Neural cell (in vitro differentiated cells): Measurements from ENCODE around the gene HIVEP3. TPM values are rescaled to one million over a fixed set of nuclear protein-coding genes. Genes with fewer than 3 reads are reported as not detected.

Experiments used
- H2AFZ ChIP-seq: fragments of 200-600, 300-800 bp; sonication (generic), shearing (Covaris generic); 2 replicates; pipeline ENCODE4 v1.6.0; 2014; ENCODE audit warnings: low read depth, mild to moderate bottlenecking, antibody characterized with exemption, low read length, moderate library complexity
- H3F3A ChIP-seq: fragments of 200-600 bp; shearing (Covaris generic); 2 replicates; pipeline ENCODE4 v1.6.1; 2016; ENCODE audit warnings: mild to moderate bottlenecking, moderate library complexity, mixed read lengths, antibody characterized with exemption, low read length; ENCODE audit not compliant: insufficient read depth, poor library complexity, severe bottlenecking
- H3K27ac ChIP-seq: fragments of 200-600, 300-800 bp; sonication (generic), shearing (Covaris generic); 2 replicates; pipeline ENCODE4 v1.5.1; 2014; ENCODE audit warnings: mild to moderate bottlenecking, low read length, moderate library complexity
- H3K27me3 ChIP-seq: fragments of 300-800, 200-600 bp; sonication (generic), shearing (Covaris generic); 2 replicates; pipeline ENCODE4 v1.6.0; 2014; ENCODE audit warnings: mild to moderate bottlenecking, low read depth, low read length, moderate library complexity; ENCODE audit not compliant: insufficient read depth
- H3K36me3 ChIP-seq: fragments of 300-800, 200-600 bp; sonication (generic), shearing (Covaris generic); 2 replicates; pipeline ENCODE4 v1.5.1; 2014; ENCODE audit warnings: mild to moderate bottlenecking, antibody characterized with exemption, low read length, moderate library complexity; ENCODE audit not compliant: insufficient read depth
- H3K4me2 ChIP-seq: fragments of 300-800, 200-600 bp; sonication (generic), shearing (Covaris generic); 2 replicates; pipeline ENCODE4 v1.6.0; 2014; ENCODE audit warnings: mild to moderate bottlenecking, low read length
- H3K4me3 ChIP-seq: fragments of 300-800, 200-600 bp; sonication (generic), shearing (Covaris generic); 2 replicates; pipeline ENCODE4 v1.5.1; 2014; ENCODE audit warnings: mild to moderate bottlenecking, low read length, moderate library complexity
- H3K79me2 ChIP-seq: fragments of 200-600 bp; shearing (Covaris generic); replicated peaks from 2 replicates; pipeline ENCODE4 v1.6.0; 2014; ENCODE audit warnings: mild to moderate bottlenecking, low read length, moderate library complexity; ENCODE audit not compliant: insufficient read depth
- H3K9ac ChIP-seq: fragments of 300-800, 200-600 bp; sonication (generic), shearing (Covaris generic); 2 replicates; pipeline ENCODE4 v1.6.1; 2016; ENCODE audit warnings: mild to moderate bottlenecking, low read length, mixed read lengths
- H3K9me2 ChIP-seq: fragments of 200-600 bp; shearing (Covaris generic); 2 replicates; pipeline ENCODE4 v1.6.1; 2016; ENCODE audit warnings: mild to moderate bottlenecking, low read length, mixed read lengths; ENCODE audit not compliant: insufficient read depth
- H3K9me3 ChIP-seq: fragments of 200-600, 300-800 bp; sonication (generic), shearing (Covaris generic); 2 replicates; pipeline ENCODE4 v1.6.1; 2016; ENCODE audit warnings: mild to moderate bottlenecking, mixed run types, low read length, moderate library complexity, mixed read lengths
- H4K20me1 ChIP-seq: fragments of 200-600 bp; shearing (Covaris generic); 2 replicates; pipeline ENCODE4 v1.6.1; 2016; ENCODE audit warnings: mild to moderate bottlenecking, mixed run types; ENCODE audit not compliant: insufficient read depth
- CTCF ChIP-seq: fragments of 450-650 bp; IDR thresholded peaks from 2 replicates; pipeline ENCODE4 v1.5.1; 2014; ENCODE audit warnings: antibody characterized with exemption, mild to moderate bottlenecking, moderate library complexity; ENCODE audit not compliant: poor library complexity, severe bottlenecking
- EP300 ChIP-seq: fragments of 450-650 bp; conservative IDR thresholded peaks from 2 replicates; pipeline ENCODE4 v1.6.1; 2014; ENCODE audit warnings: antibody characterized with exemption, mild to moderate bottlenecking, moderate library complexity; ENCODE audit not compliant: poor library complexity, severe bottlenecking
- EZH2 ChIP-seq: fragments of 200-600, 300-800 bp; shearing (Covaris generic), sonication (generic); IDR thresholded peaks from 2 replicates; pipeline ENCODE4 v1.6.1; 2014; ENCODE audit warnings: antibody characterized with exemption, low read length, borderline replicate concordance, mild to moderate bottlenecking; ENCODE audit not compliant: insufficient read depth, poor library complexity, severe bottlenecking
- MXI1 ChIP-seq: fragments of 450-650 bp; conservative IDR thresholded peaks from 2 replicates; pipeline ENCODE4 v1.6.1; 2014; ENCODE audit warnings: antibody characterized with exemption, mild to moderate bottlenecking; ENCODE audit not compliant: poor library complexity, severe bottlenecking
- POLR2AphosphoS5 ChIP-seq: IDR thresholded peaks from 2 replicates; pipeline ENCODE4 v1.6.1; 2012
- RAD21 ChIP-seq: fragments of 450-650 bp; conservative IDR thresholded peaks from 2 replicates; pipeline ENCODE4 v1.6.1; 2014; ENCODE audit warnings: antibody characterized with exemption, mild to moderate bottlenecking, moderate library complexity
- SMC3 ChIP-seq: fragments of 450-650 bp; conservative IDR thresholded peaks from 2 replicates; pipeline ENCODE4 v1.6.1; 2014; ENCODE audit warnings: antibody characterized with exemption, mild to moderate bottlenecking, moderate library complexity; ENCODE audit not compliant: poor library complexity
- TAF1 ChIP-seq: IDR thresholded peaks from 2 replicates; pipeline ENCODE4 v1.6.1; 2012; ENCODE audit warnings: low read depth
- polyA plus RNA-seq: library from polyadenylated mRNA; depleted of rRNA; stranded (reverse); fragments of >200 nt; gene quantifications from 2 replicates; pipeline ENCODE4 v1.2.3, GENCODE V29; 2014
- TF ChIP-seq, protein P1 (sequence below): IDR thresholded peaks from 2 replicates; pipeline ENCODE4 v1.6.1; 2012; ENCODE audit warnings: borderline replicate concordance

The HIVEP3 gene
- polyA plus RNA-seq, 1 donor from 2014 or later = 2.6 TPM

GRCh38 chr1:41898191-41898713, 20.5 kb downstream of the HIVEP3 start:
- no peak overlapping the region for H3K4me2 ChIP-seq
- H3K4me3 ChIP-seq = no peak overlapping the region
- no peaks in the 10 kb centered on the region for H3F3A ChIP-seq
- H3K9me2 ChIP-seq = no peaks in the 10 kb centered on the region
- H3K9me3 ChIP-seq = no peaks in the 10 kb centered on the region
- H3K9ac ChIP-seq = no peak overlapping the region
- TF ChIP-seq MXI1 = no peak
- TF ChIP-seq RAD21 = no peak
- no peak for TF ChIP-seq POLR2AphosphoS5
- no peak for TF ChIP-seq EZH2
- TF ChIP-seq CTCF = no peak
- no peak overlapping the region for H3K27ac ChIP-seq
- H3K36me3 ChIP-seq = no peaks in the 10 kb centered on the region
- H2AFZ ChIP-seq = no peak overlapping the region
- no peaks in the 10 kb centered on the region for H4K20me1 ChIP-seq
- H3K79me2 ChIP-seq = no peaks in the 10 kb centered on the region
- no peaks in the 10 kb centered on the region for H3K27me3 ChIP-seq

DNA sequence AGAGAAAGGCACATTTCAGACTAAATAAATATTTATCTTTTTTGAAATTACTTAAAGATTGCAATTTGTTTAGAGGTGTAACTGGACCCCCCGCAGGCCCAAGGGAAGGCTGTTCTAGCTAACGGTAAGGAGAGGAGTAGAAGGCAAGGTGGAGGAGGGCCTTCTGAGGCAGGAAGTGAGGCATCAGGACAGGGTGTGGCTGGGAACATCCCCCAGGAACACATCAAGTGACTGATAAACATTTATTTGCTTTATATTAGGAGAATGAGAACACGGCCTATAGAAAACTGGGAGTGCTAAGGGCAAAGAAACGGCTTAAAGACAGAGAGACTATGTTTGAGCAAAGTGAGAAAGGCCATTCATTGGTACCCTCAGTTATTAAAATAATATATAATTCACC, 23.2 kb downstream of the HIVEP3 start:
- H2AFZ ChIP-seq = no peak overlapping the region
- no peaks in the 10 kb centered on the region for H3K27me3 ChIP-seq
- H4K20me1 ChIP-seq = no peaks in the 10 kb centered on the region
- H3K9ac ChIP-seq = no peak overlapping the region
- no peak overlapping the region for H3K4me3 ChIP-seq
- H3F3A ChIP-seq = no peaks in the 10 kb centered on the region
- H3K4me2 ChIP-seq = no peak overlapping the region
- no peak overlapping the region for H3K27ac ChIP-seq
- TF ChIP-seq RAD21 = no peak
- no peak for TF ChIP-seq MXI1
- TF ChIP-seq TAF1 = no peak
- TF ChIP-seq EZH2 = no peak
- TF ChIP-seq, protein P1, sequence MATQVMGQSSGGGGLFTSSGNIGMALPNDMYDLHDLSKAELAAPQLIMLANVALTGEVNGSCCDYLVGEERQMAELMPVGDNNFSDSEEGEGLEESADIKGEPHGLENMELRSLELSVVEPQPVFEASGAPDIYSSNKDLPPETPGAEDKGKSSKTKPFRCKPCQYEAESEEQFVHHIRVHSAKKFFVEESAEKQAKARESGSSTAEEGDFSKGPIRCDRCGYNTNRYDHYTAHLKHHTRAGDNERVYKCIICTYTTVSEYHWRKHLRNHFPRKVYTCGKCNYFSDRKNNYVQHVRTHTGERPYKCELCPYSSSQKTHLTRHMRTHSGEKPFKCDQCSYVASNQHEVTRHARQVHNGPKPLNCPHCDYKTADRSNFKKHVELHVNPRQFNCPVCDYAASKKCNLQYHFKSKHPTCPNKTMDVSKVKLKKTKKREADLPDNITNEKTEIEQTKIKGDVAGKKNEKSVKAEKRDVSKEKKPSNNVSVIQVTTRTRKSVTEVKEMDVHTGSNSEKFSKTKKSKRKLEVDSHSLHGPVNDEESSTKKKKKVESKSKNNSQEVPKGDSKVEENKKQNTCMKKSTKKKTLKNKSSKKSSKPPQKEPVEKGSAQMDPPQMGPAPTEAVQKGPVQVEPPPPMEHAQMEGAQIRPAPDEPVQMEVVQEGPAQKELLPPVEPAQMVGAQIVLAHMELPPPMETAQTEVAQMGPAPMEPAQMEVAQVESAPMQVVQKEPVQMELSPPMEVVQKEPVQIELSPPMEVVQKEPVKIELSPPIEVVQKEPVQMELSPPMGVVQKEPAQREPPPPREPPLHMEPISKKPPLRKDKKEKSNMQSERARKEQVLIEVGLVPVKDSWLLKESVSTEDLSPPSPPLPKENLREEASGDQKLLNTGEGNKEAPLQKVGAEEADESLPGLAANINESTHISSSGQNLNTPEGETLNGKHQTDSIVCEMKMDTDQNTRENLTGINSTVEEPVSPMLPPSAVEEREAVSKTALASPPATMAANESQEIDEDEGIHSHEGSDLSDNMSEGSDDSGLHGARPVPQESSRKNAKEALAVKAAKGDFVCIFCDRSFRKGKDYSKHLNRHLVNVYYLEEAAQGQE = no peak
- TF ChIP-seq CTCF = no peak
- no peak for TF ChIP-seq EP300
- no peak for TF ChIP-seq SMC3
- no peak for TF ChIP-seq POLR2AphosphoS5
- no peaks in the 10 kb centered on the region for H3K79me2 ChIP-seq
- no peaks in the 10 kb centered on the region for H3K9me2 ChIP-seq
- H3K9me3 ChIP-seq = no peaks in the 10 kb centered on the region
- H3K36me3 ChIP-seq = no peaks in the 10 kb centered on the region
